Skeletal muscle cell (primary cell): ENCODE data around the gene HYAL4.
"Not testable (repeated sequence)": the region's sequence is repeated elsewhere in the genome, so short reads cannot be mapped to it uniquely, and the experiment has no call there.

Source experiments
- DNase-seq: peaks from one replicate; pipeline ENCODE4 v3.0.0-alpha.2; 2010; ENCODE audit warnings: low read depth
- H3K4me3 ChIP-seq: 2 replicates; pipeline ENCODE4 v1.5.1; 2011; ENCODE audit warnings: low read depth, mild to moderate bottlenecking, control low read depth, low read length, moderate library complexity

The HYAL4 gene

GRCh38 chr7:123845823-123846216 is 851 bp downstream of the HYAL4 start:
- no peak overlapping the region for H3K4me3 ChIP-seq
- DNase-seq, result no peak

GRCh38 chr7:123846217-123846891 is 1.4 kb downstream of the HYAL4 start:
- H3K4me3 ChIP-seq, result no peak overlapping the region
- no peak for DNase-seq

- H3K4me3 ChIP-seq, result no peak overlapping the region
- no peak for DNase-seq
These were observed 2.9 kb downstream of the HYAL4 start for GRCh38 chr7:123847868-123848267.

GRCh38 chr7:123849855-123850254 is 4.9 kb downstream of the HYAL4 start:
- no peak for DNase-seq
- H3K4me3 ChIP-seq, result no peak overlapping the region

GRCh38 chr7:123851404-123851803 is 6.4 kb downstream of the HYAL4 start:
- H3K4me3 ChIP-seq, DNase-seq: not testable (repeated sequence)

- not testable (repeated sequence) for DNase-seq, H3K4me3 ChIP-seq
These were observed 9.3 kb downstream of the HYAL4 start for GRCh38 chr7:123854291-123854690.

- H3K4me3 ChIP-seq, DNase-seq: not testable (repeated sequence)
These were observed 11.5 kb downstream of the HYAL4 start for GRCh38 chr7:123856428-123856827.

- no peak overlapping the region for H3K4me3 ChIP-seq
- no peak for DNase-seq
These were observed 15.9 kb downstream of the HYAL4 start for GRCh38 chr7:123860848-123861247.

- H3K4me3 ChIP-seq, result no peak overlapping the region
These were observed 17.8 kb downstream of the HYAL4 start for GRCh38 chr7:123862775-123863174.

GRCh38 chr7:123863461-123863860 is 18.5 kb downstream of the HYAL4 start:
- DNase-seq, result no peak

More at GRCh38 chr7:123862775-123863174, 17.8 kb downstream of the HYAL4 start:
- no peak for DNase-seq

GRCh38 chr7:123864012-123864411 is 19.0 kb downstream of the HYAL4 start:
- DNase-seq, result no peak
- H3K4me3 ChIP-seq, result no peak overlapping the region

More at GRCh38 chr7:123863461-123863860, 18.5 kb downstream of the HYAL4 start:
- H3K4me3 ChIP-seq, result no peak overlapping the region

- no peak overlapping the region for H3K4me3 ChIP-seq
- DNase-seq, result no peak
These were observed 19.5 kb downstream of the HYAL4 start for GRCh38 chr7:123864436-123864835.

- no peak for DNase-seq
- H3K4me3 ChIP-seq, result no peak overlapping the region
These were observed 20.0 kb downstream of the HYAL4 start for GRCh38 chr7:123864966-123865365.

GRCh38 chr7:123865517-123866117 is 20.6 kb downstream of the HYAL4 start:
- DNase-seq, result peak; percentile 19

GRCh38 chr7:123867225-123867624 is 22.3 kb downstream of the HYAL4 start:
- DNase-seq, result no peak
- no peak overlapping the region for H3K4me3 ChIP-seq

More at GRCh38 chr7:123865517-123866117, 20.6 kb downstream of the HYAL4 start:
- no peak overlapping the region for H3K4me3 ChIP-seq

GRCh38 chr7:123871998-123872867 is 27.3 kb downstream of the HYAL4 start:
- DNase-seq, result peak; percentile 3
- no peak overlapping the region for H3K4me3 ChIP-seq

- H3K4me3 ChIP-seq, result no peak overlapping the region
- no peak for DNase-seq
These were observed 27.9 kb downstream of the HYAL4 start for GRCh38 chr7:123872908-123873307.

GRCh38 chr7:123876557-123877256 is 31.7 kb downstream of the HYAL4 start:
- no peak overlapping the region for H3K4me3 ChIP-seq
- DNase-seq, result no peak

- DNase-seq, result no peak
- H3K4me3 ChIP-seq, result no peak overlapping the region
These were observed 34.7 kb downstream of the HYAL4 start for GRCh38 chr7:123879628-123880027.

GRCh38 chr7:123881300-123881699 is 36.3 kb downstream of the HYAL4 start:
- H3K4me3 ChIP-seq, result no peak overlapping the region
- DNase-seq, result no peak
